Epithelial cell of esophagus (primary cell): ENCODE measurements around the gene AS3MT.
A peak's percentile ranks its signal among the peaks of the same experiment; 100 is the strongest.

Experiments
- DNase-seq: peaks from one replicate; pipeline ENCODE4 v3.0.0; 2010; ENCODE audit warnings: low read depth
- H3K4me3 ChIP-seq: 2 replicates; pipeline ENCODE4 v1.5.1; 2011; ENCODE audit warnings: mild to moderate bottlenecking, low read length, control low read depth
- TF ChIP-seq, protein P1 (sequence below): IDR thresholded peaks from 2 replicates; pipeline ENCODE4 v1.5.1; 2011; ENCODE audit warnings: low read depth, mild to moderate bottlenecking, low read length, control low read depth, inconsistent platforms; ENCODE audit not compliant: insufficient read depth; ENCODE audit errors: missing control alignments

AS3MT gene

DNA sequence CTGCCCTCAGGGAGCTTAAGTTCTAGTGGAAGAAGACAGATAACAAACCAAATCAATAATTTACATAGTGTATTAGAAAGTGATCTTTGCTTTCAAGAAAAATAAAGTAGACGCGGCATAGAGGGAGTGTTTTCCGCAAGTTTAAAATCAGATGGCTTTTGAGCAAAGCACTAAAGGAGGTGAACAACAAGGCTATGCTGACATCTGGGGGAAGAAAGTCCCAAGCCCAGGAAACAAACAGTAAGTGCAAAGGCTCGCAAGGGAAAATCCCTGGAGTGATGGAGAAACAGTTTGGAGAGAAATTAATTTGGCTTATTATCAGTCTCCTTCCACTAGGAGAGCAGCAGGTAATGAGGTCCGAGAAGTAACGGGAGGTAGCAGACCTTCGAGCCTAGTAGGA lies 46.9 kb downstream of the AS3MT start:
- no peak for DNase-seq
- H3K4me3 ChIP-seq, result no peak overlapping the region
- TF ChIP-seq, protein P1, sequence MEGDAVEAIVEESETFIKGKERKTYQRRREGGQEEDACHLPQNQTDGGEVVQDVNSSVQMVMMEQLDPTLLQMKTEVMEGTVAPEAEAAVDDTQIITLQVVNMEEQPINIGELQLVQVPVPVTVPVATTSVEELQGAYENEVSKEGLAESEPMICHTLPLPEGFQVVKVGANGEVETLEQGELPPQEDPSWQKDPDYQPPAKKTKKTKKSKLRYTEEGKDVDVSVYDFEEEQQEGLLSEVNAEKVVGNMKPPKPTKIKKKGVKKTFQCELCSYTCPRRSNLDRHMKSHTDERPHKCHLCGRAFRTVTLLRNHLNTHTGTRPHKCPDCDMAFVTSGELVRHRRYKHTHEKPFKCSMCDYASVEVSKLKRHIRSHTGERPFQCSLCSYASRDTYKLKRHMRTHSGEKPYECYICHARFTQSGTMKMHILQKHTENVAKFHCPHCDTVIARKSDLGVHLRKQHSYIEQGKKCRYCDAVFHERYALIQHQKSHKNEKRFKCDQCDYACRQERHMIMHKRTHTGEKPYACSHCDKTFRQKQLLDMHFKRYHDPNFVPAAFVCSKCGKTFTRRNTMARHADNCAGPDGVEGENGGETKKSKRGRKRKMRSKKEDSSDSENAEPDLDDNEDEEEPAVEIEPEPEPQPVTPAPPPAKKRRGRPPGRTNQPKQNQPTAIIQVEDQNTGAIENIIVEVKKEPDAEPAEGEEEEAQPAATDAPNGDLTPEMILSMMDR, result no peak

DNA sequence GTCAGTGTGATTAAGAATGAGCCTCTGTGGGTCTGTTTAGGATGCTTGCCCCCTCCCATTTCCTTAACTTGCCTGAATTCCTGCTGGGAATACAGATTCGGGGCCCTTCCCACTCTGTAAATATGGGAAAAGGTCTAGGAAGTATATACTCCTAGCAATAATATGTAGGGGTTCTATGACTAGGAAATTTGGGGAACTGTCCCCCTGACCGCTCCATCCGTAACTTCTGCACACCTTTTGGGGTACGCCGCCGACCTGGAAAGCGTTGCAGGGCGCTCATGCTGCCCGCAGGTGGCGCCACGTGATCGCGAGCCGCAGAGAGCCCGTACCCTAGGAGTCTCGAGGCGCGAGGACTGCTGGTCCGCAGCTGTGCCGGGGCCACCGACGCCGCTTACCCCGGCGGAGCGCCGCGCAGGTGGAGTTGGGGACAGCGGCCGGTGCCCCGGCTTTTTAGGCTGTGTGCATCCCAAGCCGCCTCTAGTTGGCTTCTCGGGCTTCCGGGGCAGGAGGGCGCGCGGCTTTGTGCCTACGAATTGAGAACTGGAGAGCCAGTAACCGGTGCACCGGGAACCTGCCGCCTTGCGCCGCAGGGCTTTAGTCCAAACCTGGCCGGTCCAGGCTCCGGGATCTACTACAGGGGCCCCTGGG lies 48.2 kb downstream of the AS3MT start:
- H3K4me3 ChIP-seq, result peak overlapping the region; percentile 79

DNA sequence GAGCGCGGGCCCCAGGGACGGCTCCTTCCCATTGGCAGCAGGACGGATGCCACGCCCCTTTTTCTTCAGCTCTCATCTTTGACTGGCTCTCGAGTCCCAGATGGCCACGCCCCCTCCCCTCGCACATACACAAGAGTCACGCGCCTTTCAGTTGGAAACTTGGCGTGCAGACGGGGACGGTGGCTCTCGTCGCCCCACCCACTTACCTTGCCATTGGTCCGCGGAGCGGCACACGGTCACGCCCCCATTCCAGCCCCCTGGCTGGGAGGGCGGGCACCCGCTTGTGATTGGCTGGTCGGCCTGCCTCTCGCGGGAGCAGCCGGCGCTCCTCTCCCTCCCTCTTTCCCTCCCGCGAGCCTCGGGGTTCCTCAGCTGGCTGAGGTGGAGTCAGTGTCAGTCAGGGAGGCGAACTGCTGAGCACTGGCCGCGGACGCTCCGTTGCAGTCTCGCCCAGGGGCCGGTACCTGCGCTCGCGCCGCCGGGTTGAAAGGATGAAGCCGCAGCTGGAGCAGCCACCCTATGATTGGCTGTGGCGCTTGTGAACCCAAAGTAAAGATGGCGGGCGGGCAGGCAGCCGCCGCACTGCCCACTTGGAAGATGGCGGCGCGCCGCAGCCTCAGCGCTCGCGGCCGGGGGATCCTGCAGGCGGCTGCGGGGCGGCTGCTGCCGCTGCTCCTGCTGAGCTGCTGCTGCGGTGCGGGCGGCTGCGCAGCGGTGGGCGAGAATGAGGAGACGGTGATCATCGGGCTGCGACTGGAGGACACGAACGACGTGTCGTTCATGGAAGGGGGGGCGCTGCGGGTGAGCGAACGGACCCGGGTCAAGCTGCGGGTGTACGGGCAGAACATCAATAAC lies 48.9 kb downstream of the AS3MT start, which contains the start of gene CNNM2:
CNNM2 (plus strand) TSS at position 333 of the 855 bp plus-strand sequence; CDS start at position 520, 187 bp downstream.
- DNase-seq, result peak; percentile 100
- TF ChIP-seq, protein P1, result no peak
- H3K4me3 ChIP-seq, result peak within 1 kb of the TSS; percentile 79

More for the DNA sequence above, 48.2 kb downstream of the AS3MT start:
- TF ChIP-seq, protein P1, result peak; percentile 84
- DNase-seq, result peak; percentile 73

DNA sequence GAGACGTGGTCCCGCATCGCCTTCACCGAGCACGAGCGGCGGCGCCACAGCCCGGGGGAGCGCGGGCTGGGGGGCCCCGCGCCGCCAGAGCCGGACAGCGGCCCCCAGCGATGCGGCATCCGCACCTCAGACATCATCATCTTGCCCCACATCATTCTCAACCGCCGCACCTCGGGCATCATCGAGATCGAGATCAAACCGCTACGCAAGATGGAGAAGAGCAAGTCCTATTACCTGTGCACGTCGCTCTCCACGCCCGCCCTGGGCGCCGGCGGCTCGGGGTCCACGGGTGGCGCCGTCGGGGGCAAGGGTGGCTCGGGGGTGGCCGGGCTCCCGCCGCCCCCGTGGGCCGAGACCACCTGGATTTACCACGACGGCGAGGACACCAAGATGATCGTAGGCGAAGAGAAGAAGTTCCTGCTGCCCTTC lies 49.6 kb downstream of the AS3MT start:
- peak overlapping the region; percentile 79 for H3K4me3 ChIP-seq
- TF ChIP-seq, protein P1, result no peak
- peak; percentile 14 for DNase-seq

DNA sequence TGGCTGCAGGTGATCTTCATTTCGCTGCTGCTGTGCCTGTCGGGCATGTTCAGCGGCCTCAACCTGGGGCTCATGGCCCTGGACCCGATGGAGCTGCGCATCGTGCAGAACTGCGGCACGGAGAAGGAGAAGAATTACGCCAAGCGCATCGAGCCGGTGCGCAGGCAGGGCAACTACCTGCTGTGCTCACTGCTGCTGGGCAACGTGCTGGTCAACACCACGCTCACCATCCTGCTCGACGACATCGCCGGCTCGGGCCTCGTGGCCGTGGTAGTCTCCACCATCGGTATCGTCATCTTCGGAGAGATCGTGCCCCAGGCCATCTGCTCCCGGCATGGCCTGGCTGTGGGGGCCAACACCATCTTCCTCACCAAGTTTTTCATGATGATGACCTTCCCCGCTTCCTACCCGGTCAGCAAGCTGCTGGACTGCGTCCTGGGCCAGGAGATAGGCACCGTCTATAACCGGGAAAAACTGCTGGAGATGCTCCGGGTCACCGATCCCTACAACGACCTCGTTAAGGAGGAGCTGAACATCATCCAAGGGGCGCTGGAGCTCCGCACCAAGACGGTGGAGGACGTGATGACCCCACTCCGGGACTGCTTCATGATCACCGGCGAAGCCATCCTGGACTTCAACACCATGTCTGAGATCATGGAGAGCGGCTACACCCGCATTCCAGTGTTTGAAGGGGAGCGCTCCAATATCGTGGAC lies 50.1 kb downstream of the AS3MT start:
- peak; percentile 17 for DNase-seq
- TF ChIP-seq, protein P1, result no peak
- H3K4me3 ChIP-seq, result peak overlapping the region; percentile 79

DNA sequence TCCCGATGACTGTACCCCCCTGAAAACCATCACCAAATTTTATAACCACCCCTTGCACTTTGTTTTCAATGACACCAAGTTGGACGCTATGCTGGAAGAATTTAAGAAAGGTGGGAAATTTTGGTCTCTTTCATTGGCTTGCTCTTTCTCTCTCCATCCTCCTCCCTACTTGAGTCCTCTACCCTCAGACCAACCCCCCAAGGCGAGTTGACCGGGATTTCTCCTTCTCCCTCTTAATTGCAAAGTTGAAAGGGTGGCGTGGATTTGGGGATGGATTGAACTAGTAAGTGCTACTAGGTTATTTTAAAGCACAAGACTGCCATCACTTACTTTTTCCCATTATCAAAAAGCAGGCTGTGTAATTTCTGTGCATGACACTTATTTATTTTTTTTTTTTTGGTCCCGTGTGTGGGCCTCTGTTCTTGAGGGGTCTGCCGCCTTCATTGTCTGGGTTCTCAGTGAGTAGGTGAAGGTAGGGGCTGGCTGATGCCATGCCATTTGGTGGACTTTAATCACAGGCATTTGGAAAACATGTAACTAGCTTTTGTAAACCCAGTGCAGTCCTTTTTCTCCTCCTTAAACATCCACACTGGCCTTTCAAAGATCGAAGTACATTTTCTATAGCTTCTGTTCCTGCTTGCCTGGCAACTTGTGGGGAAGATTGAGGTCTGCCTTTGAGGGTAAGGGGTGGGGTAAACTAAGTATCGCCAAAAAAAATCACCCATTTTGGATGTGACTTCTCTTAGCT lies 50.9 kb downstream of the AS3MT start:
- DNase-seq, result no peak
- H3K4me3 ChIP-seq, result peak overlapping the region; percentile 0
- TF ChIP-seq, protein P1, result no peak
